Endodermal cell (in vitro differentiated cells): ENCODE results near the gene TUFM. TPM values are rescaled to one million over a fixed set of nuclear protein-coding genes. Genes with fewer than 3 reads are reported as not detected.

ENCODE experiments used
- DNase-seq: peaks from one replicate; pipeline ENCODE4 v3.0.0-alpha.2; 2017
- H3K27ac ChIP-seq: 2 replicates; pipeline ENCODE4 v1.5.1; 2013; ENCODE audit warnings: mild to moderate bottlenecking, low read depth, low read length, moderate library complexity
- H3K27me3 ChIP-seq: 2 replicates; pipeline ENCODE4 v1.6.1; 2013; ENCODE audit warnings: mild to moderate bottlenecking, low read length, moderate library complexity; ENCODE audit not compliant: insufficient read depth, control insufficient read depth, poor library complexity, severe bottlenecking
- H3K36me3 ChIP-seq: 2 replicates; pipeline ENCODE4 v1.7.0; 2013; ENCODE audit warnings: mild to moderate bottlenecking, low read length, moderate library complexity; ENCODE audit not compliant: control insufficient read depth, insufficient read depth
- H3K4me1 ChIP-seq: one replicate; pipeline ENCODE4 v1.7.0; 2013; ENCODE audit warnings: low read length; ENCODE audit not compliant: control insufficient read depth, insufficient read depth
- H3K4me3 ChIP-seq: 2 replicates; pipeline ENCODE4 v1.5.1; 2013; ENCODE audit warnings: mild to moderate bottlenecking, low read length, moderate library complexity
- H3K9ac ChIP-seq: 2 replicates; pipeline ENCODE4 v1.6.1; 2013; ENCODE audit warnings: mild to moderate bottlenecking, low read length, moderate library complexity; ENCODE audit not compliant: poor library complexity, severe bottlenecking; ENCODE audit errors: extremely low read depth
- H3K9me3 ChIP-seq: 2 replicates; pipeline ENCODE4 v1.6.1; 2013; ENCODE audit warnings: mild to moderate bottlenecking, low read length, moderate library complexity; ENCODE audit not compliant: control insufficient read depth
- H3K27ac Mint-ChIP-seq: 2 replicates; pipeline ENCODE4 v1.8.0; 2020; ENCODE audit warnings: mixed read lengths
- H3K27me3 Mint-ChIP-seq: 2 replicates; pipeline ENCODE4 v1.8.0; 2021; ENCODE audit warnings: mild to moderate bottlenecking, mixed read lengths; ENCODE audit not compliant: insufficient read depth
- H3K36me3 Mint-ChIP-seq: 2 replicates; pipeline ENCODE4 v1.8.0; 2020; ENCODE audit warnings: low read depth, mixed read lengths
- H3K4me1 Mint-ChIP-seq: 2 replicates; pipeline ENCODE4 v1.8.0; 2020; ENCODE audit warnings: mixed read lengths
- H3K4me3 Mint-ChIP-seq: 2 replicates; pipeline ENCODE4 v1.8.0; 2020; ENCODE audit warnings: mild to moderate bottlenecking, moderate library complexity, mixed read lengths
- H3K9me3 Mint-ChIP-seq: 2 replicates; pipeline ENCODE4 v1.8.0; 2020; ENCODE audit warnings: mild to moderate bottlenecking, mixed read lengths
- CTCF ChIP-seq: fragments of 200-600 bp; sonication (generic); conservative IDR thresholded peaks from 2 replicates; pipeline ENCODE4 v1.5.0; 2021; ENCODE audit warnings: antibody characterized with exemption, mild to moderate bottlenecking
- whole genome bisulfite sequencing, 2 experiments: methylation state at CpG; one replicate each; pipeline versions ENCODE4 v1.1.5 to v1.1.7; 2013; ENCODE audit warnings: missing lambda C conversion rate in 2 of 2, mixed read lengths in 1 of 2; ENCODE audit not compliant: insufficient coverage in 1 of 2, insufficient read length in 1 of 2; 5-methylcytosine and 5-hydroxymethylcytosine counted together
- long read RNA-seq, 4 experiments: library from polyadenylated mRNA in 2 of 4; library from RNA in 1 of 4; library from capped mRNA in 1 of 4; stranded (forward) in 3 of 4; unstranded in 1 of 4; transcript quantifications; one replicate each; pipeline ENCODE4 v2.0.0, GENCODE V29; 2020 to 2021; ENCODE audit warnings: inconsistent platforms in 1 of 4
- polyA plus RNA-seq, 2 experiments: library from polyadenylated mRNA; stranded (reverse); fragments of 50-300 nt; gene quantifications; one replicate each; pipeline ENCODE4 v1.2.3, GENCODE V29; 2013
- total RNA-seq, 2 donors: library from RNA; stranded (reverse); fragmentation: NEBNext Ultra II Directional in 1 of 2; extraction: Animal tissue kit (Norgen Biotek cat#: 25700) in 1 of 2; gene quantifications; 2 replicates in 1 of 2; 3 replicates in 1 of 2; pipeline ENCODE4 v1.2.1, GENCODE V29; 2021

The TUFM gene
- 100 to 1,000 TPM; 158 to 165 TPM for total RNA-seq
- polyA plus RNA-seq (2013, experiment 1 of 2): 116 TPM
- polyA plus RNA-seq (2013, experiment 2 of 2): 105 TPM
- long read RNA-seq, experiment 1, transcript TUFM-201 (10 exons, 2,071 nt): major isoform, 59 of 104 reads
- long read RNA-seq, experiment 1, partial matches to known transcripts: 32 of 104 reads
- long read RNA-seq, experiment 1, other reads (novel, unspliced or antisense): 11 of 104 reads
- long read RNA-seq, experiment 2, transcript TUFM-201 (10 exons, 2,071 nt): major isoform, 248 of 281 reads
- long read RNA-seq, experiment 2, partial matches to known transcripts: 15 of 281 reads
- long read RNA-seq, experiment 2, other reads (novel, unspliced or antisense): 18 of 281 reads
- long read RNA-seq, experiment 3, transcript TUFM-201 (10 exons, 2,071 nt): major isoform, 1,525 of 1,641 reads
- long read RNA-seq, experiment 3, partial matches to known transcripts: 9 of 1,641 reads
- long read RNA-seq, experiment 3, other reads (novel, unspliced or antisense): 107 of 1,641 reads
- long read RNA-seq, experiment 4, transcript TUFM-201 (10 exons, 2,071 nt): major isoform, 412 of 464 reads
- long read RNA-seq, experiment 4, partial matches to known transcripts: 24 of 464 reads
- long read RNA-seq, experiment 4, other reads (novel, unspliced or antisense): 28 of 464 reads

- peak within 1 kb of the TSS; percentile 79 for H3K27ac ChIP-seq
- Mint-ChIP-seq H3K4me1 (peaks cover 9% of the 10 kb centered on the region), H3K9me3 (no peaks in the 10 kb centered on the region), H3K4me3 (peak within 1 kb of the TSS; percentile 96), H3K36me3 (peaks cover 38% of the 10 kb centered on the region), H3K27ac (peak within 1 kb of the TSS; percentile 98), H3K27me3 (no peaks in the 10 kb centered on the region)
- DNase-seq: peak; percentile 99
- peak; percentile 74 for TF ChIP-seq CTCF
- no peaks in the 10 kb centered on the region for H3K27me3 ChIP-seq
- H3K36me3 ChIP-seq: peaks cover 26% of the 10 kb centered on the region
- peak within 1 kb of the TSS; percentile 82 for H3K9ac ChIP-seq
- H3K9me3 ChIP-seq: no peaks in the 10 kb centered on the region
- WGBS, 2 experiments: 2 to 8% methylated on average over 16 to 73 of the region's 73 CpGs
- no peaks in the 10 kb centered on the region for H3K4me1 ChIP-seq
- H3K4me3 ChIP-seq: peak within 1 kb of the TSS; percentile 87
Measured at GRCh38 chr16:28846080-28846932, at the start of gene TUFM. TUFM (minus strand) TSS chr16:28846348; CDS start chr16:28846269, 79 bp downstream.

- no peak overlapping the region for H3K27ac Mint-ChIP-seq
- no peaks in the 10 kb centered on the region for H3K4me1 ChIP-seq
- no peak overlapping the region for H3K9ac ChIP-seq
- H3K9me3 Mint-ChIP-seq: no peaks in the 10 kb centered on the region
- H3K9me3 ChIP-seq: no peaks in the 10 kb centered on the region
- no peaks in the 10 kb centered on the region for H3K36me3 ChIP-seq
- H3K4me3 Mint-ChIP-seq: no peak overlapping the region
- no peaks in the 10 kb centered on the region for H3K36me3 Mint-ChIP-seq
- no peak for DNase-seq
- no peak overlapping the region for H3K27ac ChIP-seq
- H3K27me3 Mint-ChIP-seq: no peaks in the 10 kb centered on the region
- no peak for TF ChIP-seq CTCF
- H3K4me3 ChIP-seq: no peak overlapping the region
- WGBS, 2 experiments: 89 to 93% methylated on average over 4 of the region's 4 CpGs
- no peaks in the 10 kb centered on the region for H3K4me1 Mint-ChIP-seq
- H3K27me3 ChIP-seq: no peaks in the 10 kb centered on the region
Measured at GRCh38 chr16:28895609-28896008, 49.5 kb upstream of the TUFM start.

- Histone ChIP-seq H3K4me3 (no peak overlapping the region), H3K4me1 (no peaks in the 10 kb centered on the region), H3K9me3 (no peaks in the 10 kb centered on the region), H3K9ac (no peak overlapping the region), H3K36me3 (no peaks in the 10 kb centered on the region), H3K27me3 (no peaks in the 10 kb centered on the region), H3K27ac (no peak overlapping the region)
- no peaks in the 10 kb centered on the region for H3K36me3 Mint-ChIP-seq
- no peak overlapping the region for H3K27ac Mint-ChIP-seq
- no peaks in the 10 kb centered on the region for H3K4me1 Mint-ChIP-seq
- no peak for DNase-seq
- WGBS, 2 experiments: 99 to 100% methylated on average over 1 to 4 of the region's 4 CpGs
- no peaks in the 10 kb centered on the region for H3K27me3 Mint-ChIP-seq
- no peak overlapping the region for H3K4me3 Mint-ChIP-seq
- TF ChIP-seq CTCF: no peak
- no peaks in the 10 kb centered on the region for H3K9me3 Mint-ChIP-seq
Measured at GRCh38 chr16:28893291-28893690, 47.1 kb upstream of the TUFM start.
